COR-L47 (cell line): ENCODE measurements around the gene GOLGA6L2.
"Not testable (repeated sequence)": the region's sequence is repeated elsewhere in the genome, so short reads cannot be mapped to it uniquely, and the experiment has no call there.

Experiments
- DNase-seq: peaks from one replicate; lab custom pipeline; 2025; lab: John Stamatoyannopoulos, UW

Gene GOLGA6L2

DNA sequence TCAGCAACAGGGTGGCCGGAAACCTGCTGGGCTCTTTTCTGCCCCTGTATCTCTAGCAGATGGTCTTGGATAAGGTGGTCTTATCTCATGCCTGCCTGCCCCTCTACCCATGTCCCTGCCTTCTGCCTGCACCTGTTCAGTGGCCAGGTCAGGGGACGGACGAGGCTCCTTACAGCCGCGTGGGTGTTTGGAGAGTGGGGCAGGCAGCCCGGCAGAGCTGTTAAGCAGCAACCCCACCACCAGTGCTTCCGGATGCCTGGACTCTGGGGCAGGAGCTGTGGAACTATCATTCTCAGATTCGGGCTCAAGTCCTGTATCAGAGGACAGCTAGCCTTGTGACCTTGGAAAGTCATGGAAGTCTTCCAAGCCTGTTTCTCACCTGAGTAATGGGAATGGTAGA lies 21.7 kb downstream of the GOLGA6L2 start:
- DNase-seq = not testable (repeated sequence)

DNA sequence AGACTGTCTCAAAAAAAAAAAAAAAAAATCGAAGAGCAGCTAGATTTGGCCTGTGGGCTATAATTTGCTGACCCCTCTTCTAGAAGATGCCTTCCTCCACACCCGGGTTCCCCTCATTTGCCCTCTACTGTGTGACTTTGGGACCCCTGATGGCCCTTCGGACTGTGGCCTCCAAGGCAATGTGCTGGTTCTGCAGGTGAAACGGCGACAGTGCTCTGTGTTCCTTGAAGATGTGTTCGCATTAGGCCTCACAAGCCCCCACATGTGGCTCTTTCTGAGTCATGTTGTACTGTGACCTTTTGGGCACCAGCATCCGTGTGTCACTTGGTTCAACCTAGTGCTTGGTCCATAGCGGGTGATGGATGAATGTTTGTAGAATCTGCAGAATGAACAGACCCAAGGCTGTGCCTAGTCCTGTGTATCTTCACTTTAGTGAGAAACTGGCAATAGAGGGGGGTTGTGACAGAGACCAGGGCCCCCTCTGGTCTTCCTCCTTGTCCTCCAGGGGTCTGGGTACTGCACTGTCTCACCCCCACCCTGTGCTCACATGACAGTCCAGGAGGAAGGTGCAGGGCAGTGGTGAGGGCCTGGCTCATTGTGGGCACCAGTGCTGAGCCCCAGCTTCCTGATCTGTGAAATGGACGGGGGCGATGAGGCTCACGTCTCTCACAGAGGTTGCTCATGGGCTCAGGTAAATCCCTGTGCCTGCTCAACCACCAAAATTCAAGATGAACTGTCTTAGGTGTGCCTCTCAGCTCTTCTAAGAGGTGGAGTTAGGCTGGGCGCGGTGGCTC lies 22.7 kb downstream of the GOLGA6L2 start:
- no peak for DNase-seq

DNA sequence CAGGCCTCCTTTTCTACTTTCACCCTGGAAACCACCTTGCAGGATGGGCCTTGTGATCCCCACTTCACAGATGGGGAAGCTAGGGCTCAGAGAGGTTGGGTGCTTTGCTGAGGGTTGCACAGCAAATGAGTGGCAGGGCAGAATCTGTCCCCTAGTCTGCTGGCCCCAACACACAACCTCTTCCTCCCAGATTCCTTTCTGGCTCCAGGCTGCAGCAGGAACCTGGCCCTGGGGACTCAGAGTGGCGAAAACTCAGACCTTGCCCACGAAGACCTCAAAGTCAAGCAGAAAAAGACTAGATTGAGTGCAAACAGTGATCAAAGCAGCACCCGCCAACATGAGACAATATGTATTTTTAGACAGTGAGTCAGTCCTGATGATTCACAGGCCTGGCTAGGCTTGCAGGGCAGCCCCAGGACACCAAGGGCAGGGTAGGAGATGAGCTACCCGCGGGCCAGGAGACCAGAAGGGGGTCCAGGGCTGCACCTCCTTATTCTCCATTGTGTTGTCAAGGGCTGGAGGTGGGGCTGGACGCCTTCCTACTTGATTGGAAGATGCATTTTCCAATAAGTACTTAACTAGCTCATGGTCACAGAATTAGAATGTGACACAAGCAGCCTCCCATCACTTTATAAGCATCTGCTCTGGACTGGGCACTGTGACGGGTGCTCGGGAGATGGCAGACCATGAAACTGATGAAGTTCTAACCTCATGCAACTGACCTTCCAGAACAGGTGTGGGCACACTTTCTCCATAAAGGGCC lies 23.9 kb downstream of the GOLGA6L2 start:
- DNase-seq = no peak

DNA sequence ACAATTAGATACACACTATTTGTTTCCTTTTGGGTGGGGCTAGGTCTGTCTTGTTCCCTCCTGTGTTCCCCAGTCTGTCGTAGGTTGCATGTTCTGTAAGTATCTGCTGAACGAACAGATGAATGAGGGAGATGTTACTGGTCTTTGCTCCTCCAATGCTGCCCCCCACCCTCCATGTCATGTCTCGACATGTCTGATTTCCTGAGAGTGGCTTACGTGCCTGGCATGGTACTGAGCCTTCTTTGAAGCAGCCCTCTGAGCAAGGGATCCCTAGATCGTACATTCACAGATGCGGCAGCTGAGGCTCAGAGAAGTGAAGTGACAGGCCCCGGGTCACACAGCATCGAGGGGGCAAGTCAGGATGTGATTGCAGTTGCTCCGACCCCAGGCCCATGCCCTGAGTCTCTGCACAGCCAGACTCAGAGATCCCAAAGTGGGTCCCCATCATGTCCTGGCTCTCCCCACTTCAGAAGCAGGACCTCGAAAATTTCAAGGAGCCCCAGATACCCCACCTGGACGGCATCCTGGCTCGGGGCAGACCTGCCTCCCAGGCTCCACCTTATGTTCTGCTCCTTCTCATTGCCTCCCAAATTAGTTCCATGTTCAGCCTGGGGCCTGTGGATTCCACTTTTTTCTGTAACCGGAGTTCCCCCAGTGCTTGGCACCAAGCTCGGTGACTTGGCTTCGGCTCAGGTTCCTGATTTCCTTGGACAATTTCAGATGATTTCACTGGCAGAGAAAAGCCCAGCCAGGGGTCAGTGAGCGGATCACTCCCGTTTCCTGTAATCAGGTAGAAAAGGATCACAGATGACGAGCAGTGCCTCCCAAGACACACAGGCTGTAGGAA lies 24.7 kb downstream of the GOLGA6L2 start:
- no peak for DNase-seq

DNA sequence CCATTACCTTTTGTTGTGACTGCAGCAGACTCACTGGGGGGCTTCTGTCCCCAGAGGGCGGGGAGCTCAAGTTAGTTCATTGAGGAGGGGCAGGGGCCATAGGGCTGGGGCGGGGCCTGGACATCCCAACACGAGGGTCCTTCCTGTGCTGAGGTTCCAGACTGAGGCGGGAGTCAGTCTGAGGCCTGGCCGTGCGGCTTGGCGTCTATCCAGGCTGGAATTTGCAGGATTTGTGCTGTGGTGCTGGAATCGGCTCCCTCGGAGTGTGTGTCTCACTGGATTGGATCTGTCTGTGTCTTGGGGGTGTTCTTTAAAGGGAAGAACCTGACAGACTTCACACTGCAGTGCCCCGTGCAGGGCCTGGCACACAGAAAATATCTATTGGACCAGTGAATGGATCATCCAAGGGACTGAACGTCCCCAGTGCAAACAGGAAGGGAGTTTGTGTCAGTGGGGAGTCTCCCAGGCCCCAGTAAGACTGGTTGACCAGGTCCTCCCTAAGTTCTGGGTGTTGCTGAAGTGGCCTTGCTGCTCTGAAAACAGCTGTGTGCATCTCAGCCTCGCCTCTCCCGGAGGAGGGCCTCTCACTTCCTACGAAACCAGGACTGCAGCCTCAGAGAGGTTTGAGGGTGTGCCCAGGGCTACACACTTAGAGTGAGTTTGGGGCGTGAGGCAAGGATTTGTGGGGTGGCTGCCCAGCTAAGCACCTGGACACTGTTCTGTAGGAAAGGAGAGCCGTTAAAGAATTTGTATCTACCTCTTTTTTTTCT lies 26.1 kb downstream of the GOLGA6L2 start:
- DNase-seq = no peak

DNA sequence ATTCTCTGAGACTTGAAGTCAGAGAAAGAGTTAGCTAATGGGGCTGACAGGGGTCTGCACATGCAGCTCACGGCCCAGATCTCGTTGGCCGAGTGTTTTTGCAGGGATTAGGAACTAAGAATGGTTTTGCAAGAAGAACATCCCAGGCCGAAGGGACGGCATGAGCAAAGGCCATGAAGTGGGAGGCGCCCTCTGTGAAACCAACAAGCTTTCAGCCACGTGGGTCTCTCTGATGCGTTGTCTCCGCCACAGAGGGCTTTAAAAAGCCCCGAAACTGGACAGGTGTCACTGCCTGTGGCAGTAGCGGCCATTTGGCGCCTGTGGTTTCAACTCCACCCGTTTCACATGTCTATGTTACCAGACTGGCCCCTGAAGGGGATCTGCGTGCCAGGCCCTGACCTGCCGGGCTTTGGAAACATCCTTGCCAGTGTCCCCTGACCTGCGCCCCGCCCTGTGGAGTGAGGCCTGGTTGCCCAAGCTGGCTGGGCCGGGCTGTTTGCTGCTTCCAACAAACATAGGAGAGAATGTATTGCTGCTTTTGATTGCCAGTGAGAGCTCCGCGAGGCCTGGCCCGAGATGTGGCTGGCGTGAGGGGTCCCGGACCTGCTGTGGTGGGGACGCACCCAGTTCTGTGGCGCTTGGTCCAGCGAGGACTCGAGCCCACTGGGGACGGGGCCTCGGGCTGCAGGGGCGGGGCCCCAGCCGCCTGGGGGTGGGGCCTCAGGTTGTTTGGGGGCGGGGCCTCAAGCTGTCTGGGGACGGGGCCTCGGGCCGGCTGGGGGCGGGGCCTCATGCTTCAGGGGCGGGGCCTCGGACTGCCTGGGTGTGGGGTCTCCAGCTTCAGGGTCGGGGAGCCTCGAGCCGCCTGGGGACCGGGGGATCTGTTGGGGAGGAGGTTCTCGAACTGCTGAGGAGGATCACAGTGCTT lies 30.4 kb downstream of the GOLGA6L2 start:
- no peak for DNase-seq

DNA sequence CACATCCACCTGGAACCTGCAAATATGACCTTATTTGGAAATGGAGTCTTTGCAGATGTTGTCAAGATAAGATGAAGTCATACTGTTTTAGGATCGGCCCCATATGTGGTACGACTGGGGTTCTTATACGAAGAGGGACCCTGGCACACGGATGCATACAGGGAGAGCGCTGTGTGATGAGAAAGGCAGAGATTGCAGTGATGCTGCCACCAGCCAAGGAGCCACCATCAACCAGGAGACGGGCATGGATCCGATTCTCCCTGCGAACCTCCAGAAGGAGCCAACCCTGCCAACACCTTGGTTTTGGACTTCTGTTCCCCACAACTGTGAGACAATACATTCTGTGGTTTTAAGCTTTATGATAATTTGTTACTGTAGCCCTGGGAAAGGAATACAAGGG lies 31.2 kb downstream of the GOLGA6L2 start:
- DNase-seq = not testable (repeated sequence)

DNA sequence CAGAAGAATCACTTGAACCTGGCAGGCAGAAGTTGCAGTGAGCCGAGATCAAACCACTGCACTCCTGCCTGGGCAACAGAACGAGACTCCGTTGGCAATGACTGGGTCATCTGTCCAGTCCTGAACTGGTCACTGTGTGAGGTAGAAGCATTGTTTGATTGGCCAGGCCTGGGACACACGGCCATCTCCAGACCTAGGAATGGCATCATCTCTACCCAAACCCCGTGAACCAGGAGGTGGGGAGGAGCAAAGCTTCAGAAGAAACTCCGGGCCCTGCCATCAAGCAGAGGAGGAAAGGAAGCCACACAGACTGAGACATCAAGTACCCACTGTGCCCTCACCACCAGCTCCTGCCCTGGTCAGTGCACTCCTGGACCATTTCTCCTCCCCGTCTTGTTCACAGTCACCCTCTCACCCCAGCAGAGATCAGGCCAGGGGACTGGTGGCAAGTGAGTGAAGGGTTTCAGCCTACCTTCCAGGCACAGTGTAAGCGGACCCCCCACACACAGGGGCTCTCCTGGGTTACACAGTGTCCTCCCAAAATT lies 31.6 kb downstream of the GOLGA6L2 start:
- DNase-seq = no peak

DNA sequence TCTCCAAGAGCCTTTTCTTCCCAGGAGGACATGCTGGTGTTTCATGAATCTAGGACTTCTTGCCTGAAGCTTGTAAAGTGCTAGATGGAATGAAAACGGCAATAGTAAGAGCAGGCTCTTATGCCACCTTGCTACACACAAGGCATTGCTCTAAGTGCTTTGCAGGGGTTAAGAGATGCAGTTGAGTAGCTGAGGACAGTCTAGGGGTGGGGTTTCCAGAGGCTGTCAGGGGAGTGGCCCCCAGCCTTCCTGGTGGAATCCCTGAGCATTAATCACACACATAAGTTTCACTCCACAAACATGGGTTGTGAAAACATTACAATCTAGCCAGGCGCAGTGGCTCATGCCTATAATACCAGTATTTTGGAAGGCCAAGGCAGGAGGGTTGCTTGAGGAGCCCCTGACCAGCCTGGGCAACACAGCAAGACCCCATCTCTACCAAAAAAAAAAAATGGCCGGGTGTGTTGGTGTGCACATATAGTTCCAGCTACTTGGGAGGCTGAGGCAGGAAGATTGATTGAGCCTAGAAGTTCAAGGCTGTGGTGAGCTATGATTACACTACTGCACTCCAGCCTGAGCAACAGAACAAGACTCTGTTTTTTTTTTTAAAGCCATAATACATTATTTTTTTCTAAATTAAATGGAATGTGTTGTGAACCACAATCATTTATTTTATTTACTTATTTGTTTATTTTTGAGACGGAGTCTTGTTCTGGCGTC lies 34.0 kb downstream of the GOLGA6L2 start:
- DNase-seq = not testable (repeated sequence)

DNA sequence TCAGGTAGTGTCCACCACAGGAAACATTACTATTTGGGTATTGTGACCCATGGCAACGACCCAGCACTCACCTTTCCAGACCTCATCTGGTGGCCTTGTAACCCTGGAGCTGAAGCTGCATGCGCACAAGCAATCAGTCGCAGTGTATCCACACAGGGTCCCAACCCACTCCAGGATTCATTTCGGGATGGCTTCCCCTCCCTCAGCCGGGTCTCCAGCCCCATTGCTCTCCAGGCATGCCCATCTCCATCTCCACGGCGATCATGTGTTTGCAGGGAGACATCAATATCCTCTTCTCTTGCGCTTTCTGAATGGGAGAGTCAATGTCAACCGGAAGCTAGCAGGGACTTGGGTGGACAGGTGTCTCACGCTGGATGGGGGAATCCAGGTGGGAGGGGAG lies 35.2 kb downstream of the GOLGA6L2 start:
- DNase-seq = no peak

DNA sequence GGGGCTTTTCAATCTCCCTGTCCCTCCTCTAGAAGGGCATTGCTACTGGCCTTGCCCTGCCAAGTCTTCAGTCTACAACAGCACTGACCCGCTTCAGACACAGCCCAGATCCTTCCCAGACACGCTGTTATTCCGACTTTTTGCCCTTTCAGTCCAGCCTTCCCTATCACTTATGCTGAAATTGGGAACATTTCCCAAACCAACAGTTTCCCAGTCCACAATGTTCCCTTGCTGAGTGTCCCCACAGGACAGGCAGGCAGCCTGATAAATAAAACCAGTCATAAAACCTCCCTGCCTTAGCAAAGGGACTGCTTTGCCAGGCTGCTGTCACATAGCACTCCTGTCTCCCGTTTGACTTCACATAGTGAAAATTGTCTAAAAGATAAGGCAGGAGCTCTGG lies 43.5 kb downstream of the GOLGA6L2 start:
- DNase-seq = no peak

DNA sequence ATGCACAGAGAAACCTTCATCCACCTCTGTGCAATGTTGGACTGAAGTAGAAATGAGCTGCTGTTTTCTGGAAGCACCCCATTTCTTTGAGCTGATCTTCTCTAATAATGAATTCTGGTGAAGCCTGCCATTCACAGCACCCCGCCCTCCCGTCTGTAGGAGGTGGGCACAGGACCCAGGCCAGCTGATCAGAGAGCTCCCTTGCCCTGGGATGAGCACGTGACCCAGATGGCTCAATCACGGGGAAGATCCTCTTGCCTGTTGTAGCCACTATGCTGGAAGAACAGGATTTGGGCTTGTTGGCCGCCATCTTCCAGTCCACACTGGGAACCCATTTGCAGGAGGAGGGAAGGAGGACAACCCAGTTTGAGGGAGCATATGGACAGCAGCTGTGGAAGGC lies 44.5 kb downstream of the GOLGA6L2 start:
- no peak for DNase-seq

DNA sequence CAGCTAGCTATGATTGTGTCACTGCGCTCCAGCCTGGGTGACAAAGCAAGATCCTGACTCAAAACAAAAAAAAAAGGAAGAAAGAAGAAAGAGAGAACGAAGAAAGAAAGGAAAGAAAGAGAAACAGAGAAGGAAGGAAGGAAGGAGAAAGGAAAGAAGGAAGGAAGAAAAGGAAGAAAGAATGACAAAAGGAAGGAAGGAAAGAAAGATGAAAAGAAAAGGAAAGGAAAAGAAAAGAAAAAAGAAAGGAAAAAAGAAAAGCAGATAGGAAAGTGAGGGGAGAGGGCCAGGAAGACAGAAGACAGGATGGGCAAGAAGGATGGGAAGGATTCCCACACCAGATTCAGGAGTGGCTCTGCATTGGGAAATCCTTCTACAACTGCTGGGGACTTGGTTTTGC lies 44.9 kb downstream of the GOLGA6L2 start:
- no peak for DNase-seq

DNA sequence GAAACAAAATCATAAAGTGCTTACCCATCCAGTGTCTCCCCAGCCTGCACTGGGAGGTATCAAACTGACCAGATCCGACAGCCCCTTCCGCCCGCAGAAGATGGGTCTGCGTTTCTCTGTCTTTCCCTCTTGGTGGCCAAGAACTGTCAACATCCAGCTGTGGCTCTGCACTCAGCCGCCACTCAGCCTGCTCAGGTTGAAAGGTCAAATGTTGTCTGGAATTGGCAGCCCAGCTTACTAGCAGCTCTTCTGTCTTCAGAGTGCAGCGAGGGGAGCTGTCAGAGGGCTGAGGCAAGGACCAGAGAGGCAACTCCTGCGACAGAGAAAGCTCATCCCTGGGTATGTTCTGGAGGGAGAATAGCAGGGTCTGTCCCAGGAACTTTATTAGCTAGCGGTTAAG lies 45.4 kb downstream of the GOLGA6L2 start:
- no peak for DNase-seq

DNA sequence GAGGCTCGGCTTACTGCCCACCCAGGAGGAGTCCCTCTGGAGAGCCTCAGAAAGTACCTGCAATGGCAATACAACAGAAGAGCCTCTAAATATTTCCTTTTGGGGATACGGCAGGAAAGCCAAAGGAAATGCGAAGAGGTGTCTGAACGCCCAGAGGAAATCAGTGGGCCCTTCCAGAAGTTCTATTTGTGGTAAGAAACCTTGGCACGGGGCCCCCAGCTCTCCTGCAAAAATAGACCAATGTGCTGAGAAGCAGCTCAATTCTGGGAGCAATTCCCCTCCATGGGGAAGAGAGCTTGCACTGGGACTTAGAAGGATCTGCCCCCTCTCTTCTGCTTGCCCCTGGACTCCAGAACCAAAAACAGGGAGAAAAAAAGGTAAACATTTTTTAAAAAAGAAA lies 47.8 kb downstream of the GOLGA6L2 start:
- DNase-seq = not testable (repeated sequence)

DNA sequence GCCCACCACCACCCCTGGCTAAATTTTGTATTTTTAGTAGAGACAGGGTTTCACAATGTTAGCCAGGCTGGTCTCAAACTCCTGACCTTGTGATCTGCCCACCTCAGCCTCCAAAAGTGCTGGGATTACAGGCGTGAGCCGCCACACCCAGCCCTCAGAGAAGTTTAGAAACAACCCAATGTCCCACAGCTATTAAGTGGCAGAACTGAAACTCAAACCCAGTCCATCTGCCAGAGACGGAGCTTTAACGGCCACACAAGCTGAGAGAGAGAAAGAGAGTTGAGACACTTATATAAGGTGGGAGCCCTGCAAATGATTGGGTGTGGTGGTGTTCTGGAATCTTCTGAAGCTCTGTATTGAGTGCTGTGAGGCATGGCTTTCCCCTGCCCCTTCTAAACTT lies 48.7 kb downstream of the GOLGA6L2 start:
- DNase-seq = not testable (repeated sequence)

DNA sequence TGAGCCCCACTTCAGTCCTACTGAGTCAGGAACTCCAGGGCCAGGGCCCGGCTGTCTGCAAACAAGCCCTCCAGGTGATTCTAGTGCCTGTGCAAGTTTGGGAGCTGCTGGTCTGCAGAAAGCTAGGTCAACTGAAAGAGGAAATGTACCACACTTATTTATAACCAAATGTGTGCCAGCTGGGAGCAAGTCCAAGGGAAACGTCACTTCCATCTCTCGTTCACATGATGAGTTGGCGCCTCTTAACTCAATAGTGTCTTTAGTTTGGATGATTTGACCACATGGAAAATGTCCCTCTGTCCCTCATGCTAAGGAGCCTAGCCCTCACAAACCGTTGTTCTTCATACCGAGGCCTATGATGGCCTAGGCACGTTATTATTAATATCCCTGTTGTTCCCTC lies 49.3 kb downstream of the GOLGA6L2 start:
- no peak for DNase-seq

DNA sequence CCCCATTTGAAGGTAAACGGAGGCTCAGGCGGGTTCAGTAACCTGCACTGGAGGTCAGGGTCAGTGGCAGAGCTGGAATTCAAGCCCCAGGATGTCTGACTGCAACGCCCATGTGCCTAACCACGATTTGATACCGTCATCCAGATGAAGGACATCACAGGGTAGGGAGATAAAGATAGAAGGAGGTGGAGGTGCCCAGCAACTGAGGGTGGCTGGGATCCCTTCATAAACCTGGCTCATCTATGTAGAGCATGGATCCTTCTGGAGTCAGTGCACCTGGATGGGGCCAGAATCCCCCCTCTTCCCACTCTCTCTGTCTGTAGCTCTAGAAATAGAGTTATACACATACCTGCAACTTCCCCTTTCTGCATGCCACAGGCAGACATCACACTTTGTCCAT lies 51.2 kb downstream of the GOLGA6L2 start:
- no peak for DNase-seq

DNA sequence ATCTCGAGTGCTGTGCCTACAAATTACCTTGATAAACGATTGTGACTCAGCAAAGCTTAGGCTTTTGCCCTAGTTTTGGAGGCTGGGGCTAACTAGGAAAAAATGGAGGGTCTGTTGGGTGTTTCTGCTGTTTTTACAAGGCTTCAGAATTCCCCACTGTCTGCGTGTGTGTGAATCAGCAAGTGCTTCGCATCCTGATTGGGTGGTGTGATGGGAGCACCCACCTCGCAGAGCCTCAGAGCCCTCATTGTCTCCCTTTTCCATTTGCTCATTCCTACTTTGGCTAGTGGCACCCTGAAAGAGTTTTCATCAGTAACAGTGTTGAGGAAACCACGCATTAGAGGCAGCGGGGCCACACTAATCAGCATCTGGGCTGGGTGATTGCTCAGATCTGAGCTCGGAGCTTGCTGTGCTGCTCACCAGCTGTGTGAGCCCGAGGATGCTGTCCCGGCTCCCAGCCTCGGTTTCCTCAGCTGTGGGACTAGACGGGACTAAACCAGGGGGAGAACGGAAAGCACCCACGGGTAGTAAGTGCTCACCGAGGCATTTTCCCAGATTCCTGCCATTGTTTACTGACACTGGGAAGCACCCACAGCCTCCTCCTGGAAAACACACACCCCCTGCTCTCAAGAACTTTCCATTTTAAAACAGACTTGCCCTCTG lies 51.9 kb downstream of the GOLGA6L2 start:
- DNase-seq = no peak
